GM18502 (cell line): Measurements from ENCODE around the gene SERPINA7.
"Not testable (repeated sequence)": the region's sequence is repeated elsewhere in the genome, so short reads cannot be mapped to it uniquely, and the experiment has no call there.

Source experiments
- ATAC-seq: cut with Tn5 transposase; IDR thresholded peaks from one replicate; pipeline ENCODE4 v1.9.1; 2021; ENCODE audit warnings: mild to moderate bottlenecking; ENCODE audit not compliant: unreplicated experiment, poor library complexity

The SERPINA7 gene

GRCh38 chrX:106038625-106039024 lies at the start of gene SERPINA7:
Gene SERPINA7 (minus strand): TSS chrX:106038727. CDS start chrX:106037058, 1,669 bp downstream.
- ATAC-seq = no peak

DNA sequence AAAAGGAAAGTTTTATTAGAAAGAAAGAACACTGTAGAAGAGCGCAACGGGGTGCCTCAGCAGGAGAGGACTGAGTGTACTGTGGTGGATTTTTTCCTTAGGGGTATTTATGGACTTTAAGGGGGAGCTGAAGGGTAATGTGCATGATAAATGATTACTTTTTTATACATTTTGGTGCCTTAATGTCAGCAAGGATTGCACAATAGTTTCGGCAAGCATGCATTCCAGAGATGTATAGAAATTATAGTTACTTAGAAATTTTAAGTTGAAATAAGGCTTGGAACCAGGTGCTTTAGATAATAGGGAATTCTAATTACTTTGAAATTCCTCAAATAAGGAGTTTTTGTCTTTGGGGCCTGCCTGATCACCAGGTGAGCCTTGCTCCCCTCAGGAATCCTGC lies 30.5 kb upstream of the SERPINA7 start:
- ATAC-seq = no peak

GRCh38 chrX:106050054-106050453 lies 11.5 kb upstream of the SERPINA7 start:
- ATAC-seq = no peak

GRCh38 chrX:106042296-106042695 lies 3.8 kb upstream of the SERPINA7 start:
- ATAC-seq = no peak

DNA sequence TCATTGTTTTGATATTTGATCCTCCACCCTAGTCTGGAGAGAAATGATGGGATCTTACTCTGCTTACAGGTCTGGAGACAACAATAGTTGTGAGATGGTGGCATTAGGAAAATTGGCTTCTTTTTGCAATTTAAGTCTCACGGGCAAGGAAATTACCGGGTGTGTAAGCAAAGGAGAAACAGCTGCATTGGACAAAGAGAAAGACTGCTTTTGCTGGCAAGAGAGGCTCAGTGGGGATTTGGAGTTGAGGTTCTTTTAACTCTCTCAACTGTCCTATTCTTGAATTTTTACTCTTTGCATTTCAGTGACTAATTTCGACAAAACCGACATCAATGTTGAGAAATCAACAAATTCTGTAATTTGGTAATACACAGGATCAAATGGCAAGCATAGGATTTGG lies 2.3 kb upstream of the SERPINA7 start:
- no peak for ATAC-seq

DNA sequence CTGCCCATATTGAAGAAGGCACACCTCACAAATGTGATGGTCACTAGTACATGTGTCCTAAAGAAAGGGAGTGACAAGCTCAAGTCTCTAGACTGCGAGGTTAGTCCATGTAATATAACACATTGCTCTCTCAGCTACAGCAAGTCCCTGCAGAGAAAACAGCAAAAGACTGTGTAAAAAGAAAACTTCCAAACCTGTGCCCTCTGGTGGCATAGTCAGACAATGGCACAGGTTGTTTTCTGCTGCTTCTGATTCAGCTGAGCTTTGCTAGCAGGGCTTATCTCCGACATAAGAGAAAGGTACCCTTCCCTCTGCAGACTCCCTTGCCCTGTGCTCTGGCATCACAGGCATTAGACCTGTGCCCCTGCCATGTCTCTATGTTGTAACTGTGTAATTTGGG lies 1.4 kb upstream of the SERPINA7 start:
- no peak for ATAC-seq

- ATAC-seq = no peak
Measured at GRCh38 chrX:106037835-106038473, 573 bp downstream of the SERPINA7 start.

- ATAC-seq = no peak
Measured at GRCh38 chrX:106036716-106037115, 1.8 kb downstream of the SERPINA7 start.

DNA sequence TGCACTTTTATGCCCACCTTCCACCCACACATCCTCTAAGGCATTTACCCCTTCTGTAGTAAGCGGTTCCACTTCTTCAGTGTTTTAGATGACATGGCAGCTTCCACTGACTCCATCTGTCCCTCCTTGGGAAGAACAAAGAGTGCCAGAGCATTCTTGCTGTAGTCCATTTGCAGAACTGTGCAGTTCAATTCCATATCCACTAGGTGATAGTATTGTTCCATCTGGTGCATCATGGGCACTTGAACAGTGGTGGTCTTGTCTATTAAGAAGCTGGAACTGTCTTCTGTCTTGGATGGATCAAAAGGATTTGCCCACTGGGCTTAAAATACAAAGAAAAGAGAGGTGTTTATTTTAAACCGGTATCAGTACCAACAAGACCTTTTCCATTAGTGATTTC lies 3.5 kb downstream of the SERPINA7 start:
- no peak for ATAC-seq

GRCh38 chrX:106023947-106024346 lies 14.6 kb downstream of the SERPINA7 start:
- no peak for ATAC-seq

- ATAC-seq = no peak
Measured at GRCh38 chrX:106022238-106022637, 16.3 kb downstream of the SERPINA7 start.

DNA sequence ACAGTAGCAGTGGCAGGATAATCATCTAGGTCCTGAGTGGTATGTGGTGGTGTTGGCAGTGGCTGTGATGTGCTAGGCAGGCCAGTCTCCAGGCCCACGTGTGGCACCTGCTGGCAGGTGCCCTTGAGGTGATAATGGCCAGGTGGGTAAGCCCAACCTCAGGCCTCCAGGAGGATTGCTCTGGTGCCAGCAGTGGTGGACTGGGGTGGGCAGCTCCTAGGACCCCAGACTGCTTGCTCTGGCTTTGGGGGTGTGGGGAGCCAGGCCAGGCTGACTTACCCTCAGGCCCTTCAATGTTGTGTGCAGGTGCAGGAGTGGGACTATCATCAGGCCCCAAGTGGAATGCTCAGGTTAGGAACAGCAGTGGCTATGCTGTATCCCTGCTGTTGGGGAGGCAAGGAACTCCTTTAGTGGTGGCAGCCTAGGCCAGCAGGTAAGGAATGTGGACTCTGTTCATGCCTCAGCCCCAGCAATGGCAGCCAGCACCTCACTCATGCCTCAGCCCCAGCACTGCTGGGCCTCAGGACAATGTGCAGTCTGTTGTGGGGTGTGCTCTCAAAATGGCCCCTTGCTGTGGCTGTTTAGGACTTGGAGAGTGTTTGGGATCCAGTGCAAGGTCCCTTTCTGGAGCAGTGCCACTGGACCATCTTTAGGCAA lies 24.3 kb downstream of the SERPINA7 start:
- no peak for ATAC-seq

DNA sequence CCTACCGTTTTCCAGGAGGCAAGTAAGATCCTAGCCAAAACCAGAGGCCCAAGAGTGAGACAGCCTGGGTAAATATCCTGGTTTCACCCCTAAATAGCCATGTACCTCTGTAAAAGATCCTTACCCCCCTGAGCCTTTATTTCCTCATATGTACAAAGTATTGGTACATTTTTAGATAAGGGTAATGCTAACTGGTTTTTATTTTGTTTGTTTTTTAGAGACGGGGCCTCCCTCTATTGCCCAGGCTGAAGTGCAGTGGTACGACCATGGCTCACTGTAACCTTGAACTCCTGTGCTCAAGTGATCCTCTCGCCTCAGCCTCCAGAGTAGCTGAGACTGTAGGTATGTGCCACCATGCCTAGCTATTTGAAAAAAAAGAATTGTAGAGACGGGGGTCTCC lies 29.4 kb downstream of the SERPINA7 start:
- ATAC-seq = no peak

GRCh38 chrX:106007815-106008214 lies 30.7 kb downstream of the SERPINA7 start:
- ATAC-seq = no peak

DNA sequence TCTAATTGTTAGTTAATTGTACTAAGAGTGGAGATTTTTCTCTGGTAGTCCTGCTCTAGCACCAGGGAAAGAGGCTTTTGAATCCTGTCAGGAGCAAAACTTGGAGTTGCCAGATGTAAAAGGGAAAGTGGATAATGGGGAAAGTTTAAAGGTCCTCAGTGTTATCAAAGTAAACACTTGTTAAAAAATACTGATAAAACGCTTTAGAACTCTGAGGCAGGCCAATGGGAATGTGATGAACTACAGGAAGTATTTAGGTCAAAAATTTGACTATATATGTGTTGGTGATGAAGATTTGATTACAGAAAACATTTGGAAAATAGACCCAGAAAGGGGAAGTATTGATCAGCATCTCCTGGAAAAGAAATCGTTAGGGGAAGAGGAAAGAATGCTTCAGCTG lies 32.8 kb downstream of the SERPINA7 start:
- no peak for ATAC-seq

- ATAC-seq = not testable (repeated sequence)
Measured at GRCh38 chrX:106000609-106001008, 37.9 kb downstream of the SERPINA7 start.

GRCh38 chrX:106000203-106000602 lies 38.3 kb downstream of the SERPINA7 start:
- ATAC-seq = no peak

- ATAC-seq = no peak
Measured at GRCh38 chrX:105999294-105999693, 39.2 kb downstream of the SERPINA7 start.

GRCh38 chrX:105988487-105988886 lies 50.0 kb downstream of the SERPINA7 start:
- not testable (repeated sequence) for ATAC-seq
